Gastrocnemius medialis (tissue), 4 donors: ENCODE data around the gene NOL4L. TPM values are rescaled to one million over a fixed set of nuclear protein-coding genes. Genes with fewer than 3 reads are reported as not detected.

ENCODE experiments used
- ATAC-seq, 2 donors: fragments of 150-250 bp; one replicate each; pipeline ENCODE4 v1.9.1; 2016
- DNase-seq, 2 donors: peaks; one replicate each; pipeline ENCODE4 v3.0.0-alpha.2; 2019
- H3K27ac ChIP-seq, 4 donors: fragments of 200-600 bp; sonication (generic); 1 replicate in 1 of 4; 2 replicates in 3 of 4; pipeline ENCODE4 v1.5.1; 2016 to 2018; ENCODE audit warnings: mild to moderate bottlenecking in 2 of 4, moderate library complexity in 1 of 4
- H3K27me3 ChIP-seq, 3 donors: fragments of 200-600 bp; sonication (generic) in 2 of 3; 1 replicate in 1 of 3; 2 replicates in 2 of 3; pipeline versions ENCODE4 v1.5.1 to v1.6.0; 2016 to 2019; ENCODE audit warnings: mild to moderate bottlenecking in 1 of 3, moderate library complexity in 1 of 3
- H3K36me3 ChIP-seq, 2 donors: fragments of 200-600 bp; sonication (generic) in 1 of 2; one replicate each; pipeline ENCODE4 v1.5.1; 2017 to 2018
- H3K4me1 ChIP-seq, 2 donors: fragments of 200-600 bp; sonication (generic) in 1 of 2; one replicate each; pipeline ENCODE4 v1.5.1; 2016 to 2017; ENCODE audit warnings: mild to moderate bottlenecking in 2 of 2
- H3K4me3 ChIP-seq, 4 donors: fragments of 200-600 bp; sonication (generic) in 3 of 4; 1 replicate in 1 of 4; 2 replicates in 3 of 4; pipeline ENCODE4 v1.5.1; 2016 to 2019; ENCODE audit warnings: mild to moderate bottlenecking in 2 of 4
- H3K9me3 ChIP-seq, 3 donors: fragments of 200-600 bp; sonication (generic) in 2 of 3; 1 replicate in 1 of 3; 2 replicates in 2 of 3; pipeline ENCODE4 v1.5.1; 2016 to 2019
- CTCF ChIP-seq, 5 experiments: fragments of 450-650 bp in 3 of 5; fragments of 200-600 bp in 2 of 5; sonication (generic) in 2 of 5; IDR thresholded peaks in 4 of 5; conservative IDR thresholded peaks in 1 of 5; 1 replicate in 4 of 5; 2 replicates in 1 of 5; pipeline ENCODE4 v1.5.1; 2016 to 2019; ENCODE audit warnings: antibody characterized with exemption in 5 of 5, mild to moderate bottlenecking in 3 of 5, moderate library complexity in 3 of 5
- POLR2A ChIP-seq, 2 donors: fragments of 450-650 bp; IDR thresholded peaks; one replicate each; pipeline ENCODE4 v1.6.1; 2017; ENCODE audit warnings: antibody characterized with exemption in 2 of 2, mild to moderate bottlenecking in 2 of 2, moderate library complexity in 2 of 2
- in situ Hi-C, 4 donors: fragments of 200-750 bp; cut with MboI; loops; one replicate each; pipeline versions ENCODE4 v1.15.0 to v1.8.0; 2017; ENCODE audit warnings: low sequenced_read_pairs in 4 of 4
- intact Hi-C: fragments of 100-400 bp; cut with DNase I; formaldehyde crosslinking; loops from one replicate; pipeline ENCODE4 v1.15.1; 2023; ENCODE audit warnings: low total_unique reads
- total RNA-seq, 4 donors: library from RNA; depleted of rRNA; stranded (reverse); fragments of >200 nt; gene quantifications; one replicate each; pipeline versions ENCODE4 v1.1.0 to v1.2.3, GENCODE V29; 2016

The NOL4L gene
- total RNA-seq, 4 donors from 2014 or later: 1.4 to 1.9 (median 1.7) TPM

- in situ Hi-C loops (no loop called here), intact Hi-C loops (no loop called here)
- no peaks in the 10 kb centered on the region for H3K36me3 ChIP-seq
- no peak overlapping the region for H3K4me3 ChIP-seq
- no peaks in the 10 kb centered on the region for H3K4me1 ChIP-seq
- TF ChIP-seq POLR2A (IDR thresholded peaks at IDR 0.05): no peak
- TF ChIP-seq CTCF (IDR thresholded peaks at IDR 0.05 in 4 of 5, conservative IDR thresholded peaks at IDR 0.05 in 1 of 5): no peak
- H3K27ac ChIP-seq: no peak overlapping the region
- no peaks in the 10 kb centered on the region for H3K27me3 ChIP-seq
- ATAC-seq (no peak), DNase-seq (no peak)
- H3K9me3 ChIP-seq: no peaks in the 10 kb centered on the region
Measured at GRCh38 chr20:32605167-32605656, 20.1 kb upstream of the NOL4L start.

GRCh38 chr20:32603046-32603726, 18.1 kb upstream of the NOL4L start:
- Histone ChIP-seq H3K27ac (no peak overlapping the region), H3K9me3 (no peaks in the 10 kb centered on the region), H3K4me1 (no peaks in the 10 kb centered on the region), H3K4me3 (no peak overlapping the region), H3K36me3 (no peaks in the 10 kb centered on the region), H3K27me3 (no peaks in the 10 kb centered on the region)
- in situ Hi-C loops (no loop called here), intact Hi-C loops (no loop called here)
- ATAC-seq (no peak), DNase-seq (peak in 1 of 2 donors; percentile 25)
- TF ChIP-seq POLR2A (IDR thresholded peaks at IDR 0.05) (no peak), CTCF (IDR thresholded peaks at IDR 0.05 in 4 of 5, conservative IDR thresholded peaks at IDR 0.05 in 1 of 5) (no peak)

- no peak for TF ChIP-seq CTCF (IDR thresholded peaks at IDR 0.05 in 4 of 5, conservative IDR thresholded peaks at IDR 0.05 in 1 of 5)
- no peak for TF ChIP-seq POLR2A (IDR thresholded peaks at IDR 0.05)
- Histone ChIP-seq H3K4me3 (no peak overlapping the region), H3K27ac (no peak overlapping the region), H3K36me3 (no peaks in the 10 kb centered on the region), H3K9me3 (no peaks in the 10 kb centered on the region), H3K27me3 (no peaks in the 10 kb centered on the region), H3K4me1 (no peaks in the 10 kb centered on the region)
- no peak for DNase-seq
- in situ Hi-C loops (no loop called here), intact Hi-C loops (no loop called here)
- no peak for ATAC-seq
Measured at GRCh38 chr20:32602273-32602672, 17.1 kb upstream of the NOL4L start.

GRCh38 chr20:32600681-32601237, 15.6 kb upstream of the NOL4L start:
- Histone ChIP-seq H3K36me3 (no peaks in the 10 kb centered on the region), H3K9me3 (no peaks in the 10 kb centered on the region), H3K27ac (no peak overlapping the region), H3K27me3 (no peaks in the 10 kb centered on the region), H3K4me1 (no peaks in the 10 kb centered on the region), H3K4me3 (no peak overlapping the region)
- TF ChIP-seq CTCF (IDR thresholded peaks at IDR 0.05 in 4 of 5, conservative IDR thresholded peaks at IDR 0.05 in 1 of 5) (no peak), POLR2A (IDR thresholded peaks at IDR 0.05) (no peak)
- DNase-seq: no peak
- ATAC-seq: no peak
- in situ Hi-C loops: no loop called here
- intact Hi-C loops: no loop called here
